Stimulated activated CD8-positive, alpha-beta memory T cell treated with anti-CD3 and anti-CD28 coated beads, Interleukin-7, amount 100 ng/mL, for 24 hours (primary cell): Measurements from ENCODE around the gene WDSUB1.
A peak's percentile ranks its signal among the peaks of the same experiment; 100 is the strongest.

ENCODE experiments used
- DNase-seq: peaks from one replicate; pipeline ENCODE4 v3.0.0-alpha.2; 2020; ENCODE audit warnings: low read depth

The WDSUB1 gene

GRCh38 chr2:159285929-159286708 is at the start of gene WDSUB1:
TSS of gene WDSUB1 (minus strand) at chr2:159286703. CDS start at chr2:159283069, 3,634 bp downstream.
- no peak for DNase-seq

- DNase-seq, result no peak
Measured at GRCh38 chr2:159326569-159327255, 40.2 kb upstream of the WDSUB1 start.

- DNase-seq, result no peak
Measured at GRCh38 chr2:159322419-159322818, 35.9 kb upstream of the WDSUB1 start.

GRCh38 chr2:159317392-159318088 is 31.0 kb upstream of the WDSUB1 start:
- no peak for DNase-seq

GRCh38 chr2:159307942-159308341 is 21.4 kb upstream of the WDSUB1 start:
- no peak for DNase-seq

GRCh38 chr2:159300586-159300985 is 14.1 kb upstream of the WDSUB1 start:
- DNase-seq, result no peak

- no peak for DNase-seq
Measured at GRCh38 chr2:159298967-159299366, 12.5 kb upstream of the WDSUB1 start.

- DNase-seq, result no peak
Measured at GRCh38 chr2:159297042-159297707, 10.7 kb upstream of the WDSUB1 start.

GRCh38 chr2:159292157-159292556 is 5.7 kb upstream of the WDSUB1 start:
- DNase-seq, result no peak

- DNase-seq, result no peak
Measured at GRCh38 chr2:159290289-159290907, 3.9 kb upstream of the WDSUB1 start.

GRCh38 chr2:159287733-159288132 is 1.2 kb upstream of the WDSUB1 start:
- DNase-seq, result no peak

- DNase-seq, result peak; percentile 93
Measured at GRCh38 chr2:159286709-159287441, 372 bp upstream of the WDSUB1 start.

- no peak for DNase-seq
Measured at GRCh38 chr2:159285433-159285832, 1.1 kb downstream of the WDSUB1 start.

GRCh38 chr2:159283529-159283928 is 3.0 kb downstream of the WDSUB1 start:
- DNase-seq, result no peak

- DNase-seq, result no peak
Measured at GRCh38 chr2:159281002-159281401, 5.5 kb downstream of the WDSUB1 start.

- no peak for DNase-seq
Measured at GRCh38 chr2:159279700-159280099, 6.8 kb downstream of the WDSUB1 start.

GRCh38 chr2:159275111-159275510 is 11.4 kb downstream of the WDSUB1 start:
- no peak for DNase-seq

GRCh38 chr2:159272156-159272555 is 14.3 kb downstream of the WDSUB1 start:
- no peak for DNase-seq

- no peak for DNase-seq
Measured at GRCh38 chr2:159270744-159271379, 15.6 kb downstream of the WDSUB1 start.

- DNase-seq, result no peak
Measured at GRCh38 chr2:159267921-159268320, 18.6 kb downstream of the WDSUB1 start.

- DNase-seq, result no peak
Measured at GRCh38 chr2:159266554-159266953, 19.9 kb downstream of the WDSUB1 start.
